K562 (cell line): ENCODE results near the gene ZNF607. TPM values are rescaled to one million over a fixed set of nuclear protein-coding genes. Genes with fewer than 3 reads are reported as not detected.

Experiments
- ATF3 ChIP-seq, 2 experiments: fragments of 450-650 bp in 1 of 2; sonication (generic) in 1 of 2; formaldehyde crosslinking in 1 of 2; IDR thresholded peaks in 1 of 2; conservative IDR thresholded peaks in 1 of 2; 2 replicates each; pipeline versions ENCODE4 v1.6.1 to v1.8.1; 2016 to 2023; ENCODE audit warnings: mild to moderate bottlenecking in 2 of 2, moderate library complexity in 2 of 2, inconsistent platforms in 1 of 2, missing genetic modification reagents in 1 of 2
- CTCF ChIP-seq, 3 experiments: IDR thresholded peaks in 2 of 3; conservative IDR thresholded peaks in 1 of 3; 2 replicates each; pipeline ENCODE4 v1.5.1; 2011 to 2012; ENCODE audit warnings: low read length in 3 of 3, mild to moderate bottlenecking in 3 of 3, control low read depth in 2 of 3, improper control_type of control experiment in 1 of 3, inconsistent platforms in 1 of 3, low read depth in 1 of 3, mixed read lengths in 1 of 3, moderate library complexity in 1 of 3; ENCODE audit not compliant: insufficient read depth in 2 of 3
- CTCFL ChIP-seq: IDR thresholded peaks from 2 replicates; pipeline ENCODE4 v1.6.1; 2011; ENCODE audit warnings: borderline replicate concordance, low read depth, mild to moderate bottlenecking, moderate library complexity, low read length; ENCODE audit not compliant: insufficient read depth, poor library complexity, severe bottlenecking
- DMBX1 ChIP-seq: fragments of 250-450 bp; sonication (Bioruptor Pico); IDR thresholded peaks from 2 replicates; pipeline ENCODE4 v1.8.0; 2022; ENCODE audit warnings: inconsistent platforms, mild to moderate bottlenecking, moderate library complexity, borderline replicate concordance
- ELF2 ChIP-seq: fragments of 250-450 bp; sonication (Bioruptor Pico); IDR thresholded peaks from 2 replicates; pipeline ENCODE4 v1.5.0; 2021; ENCODE audit warnings: mild to moderate bottlenecking
- ID3 ChIP-seq, 2 experiments: fragments of 250-450 bp in 1 of 2; fragments of 450-650 bp in 1 of 2; sonication (Bioruptor Pico) in 1 of 2; IDR thresholded peaks; 2 replicates each; pipeline versions ENCODE4 v1.6.1 to v1.8.0; 2016 to 2021; ENCODE audit warnings: mild to moderate bottlenecking in 2 of 2, moderate library complexity in 2 of 2, missing compliant biosample characterization in 1 of 2, missing genetic modification characterization in 1 of 2
- KHSRP ChIP-seq: fragments of 450-650 bp; IDR thresholded peaks from 2 replicates; pipeline ENCODE4 v1.6.1; 2017
- L3MBTL2 ChIP-seq: fragments of 450-650 bp; IDR thresholded peaks from 2 replicates; pipeline ENCODE4 v1.6.1; 2016; ENCODE audit warnings: mild to moderate bottlenecking, moderate library complexity
- LCOR ChIP-seq: sonication (generic); formaldehyde crosslinking; IDR thresholded peaks from 2 replicates; pipeline ENCODE4 v1.8.0; 2022; ENCODE audit warnings: mild to moderate bottlenecking, missing genetic modification reagents
- PCBP1 ChIP-seq: fragments of 200-400 bp; formaldehyde crosslinking; IDR thresholded peaks from 2 replicates; pipeline ENCODE4 v1.6.1; 2018; ENCODE audit warnings: mild to moderate bottlenecking, low read depth, low read length; ENCODE audit not compliant: poor library complexity, severe bottlenecking
- RNF2 ChIP-seq: sonication (generic); IDR thresholded peaks from 2 replicates; pipeline ENCODE4 v1.6.1; 2016
- STAT6 ChIP-seq: sonication (generic); formaldehyde crosslinking; IDR thresholded peaks from 2 replicates; pipeline ENCODE4 v1.8.1; 2023; ENCODE audit warnings: mild to moderate bottlenecking, missing genetic modification reagents
- ZMIZ1 ChIP-seq, 2 experiments: fragments of 150-350 bp in 1 of 2; IDR thresholded peaks; 2 replicates each; pipeline ENCODE4 v1.6.1; 2012 to 2016; ENCODE audit warnings: low read depth in 2 of 2, low read length in 2 of 2, mild to moderate bottlenecking in 1 of 2, moderate library complexity in 1 of 2
- polyA plus RNA-seq, 8 experiments: library from polyadenylated mRNA; depleted of rRNA in 4 of 8; stranded (reverse) in 5 of 8; unstranded in 3 of 8; fragments of >200 nt; fragmentation: Nextera tagmentation in 2 of 8; fragmentation: Illumina TruSeq in 1 of 8; extraction: Ambion mirVana in 2 of 8; extraction: Trizol in 1 of 8; gene quantifications; 2 replicates each; pipeline versions ENCODE4 v1.2.1 to v1.2.3, GENCODE V29; 2011 to 2014; ENCODE audit warnings: inconsistent platforms in 1 of 8, missing spikeins in 1 of 8
- total RNA-seq, 7 experiments: library from RNA; depleted of rRNA in 6 of 7; stranded (reverse); fragments of >200 nt in 6 of 7; fragmentation: Illumina TruSeq in 2 of 7; extraction: Trizol in 2 of 7; gene quantifications; 2 replicates each; pipeline versions ENCODE4 v1.2.1 to v1.2.3, GENCODE V29; 2011 to 2021; ENCODE audit warnings: low replicate concordance in 1 of 7

The ZNF607 gene
- total and polyA plus RNA-seq, 9 of the 15 experiments (the other 6 are each of a cell fraction or from before 2014, with no cell fraction given) = 0.65 to 5.1 (median 3.6) TPM

GRCh38 chr19:37719111-37719926 is at the start of gene ZNF607 (continued):
- TF ChIP-seq ZMIZ1 (IDR thresholded peaks at IDR 0.05; ENCODE audit: low read depth in 2 of 2, low read length in 2 of 2) (no peak), PCBP1 (no peak), CTCF (IDR thresholded peaks at IDR 0.05 in 2 of 3, conservative IDR thresholded peaks at IDR 0.05 in 1 of 3; ENCODE audit: insufficient read depth in 2 of 3, low read depth in 1 of 3, low read length in 3 of 3) (peak; percentile 64 to 81 (median 67)), KHSRP (no peak), ATF3 (IDR thresholded peaks at IDR 0.05) (no peak), ATF3 (CRISPR knock-in tag; conservative IDR thresholded peaks at IDR 0.05) (no peak), LCOR (CRISPR knock-in tag) (no peak), ELF2 (no peak), L3MBTL2 (peak; percentile 75), RNF2 (no peak), ID3 (CRISPR knock-in tag; IDR thresholded peaks at IDR 0.05) (no peak), ID3 (tag; IDR thresholded peaks at IDR 0.05) (no peak), STAT6 (CRISPR knock-in tag) (no peak), DMBX1 (CRISPR knock-in tag) (no peak), CTCFL (peak; percentile 26)
